ENCODE measurements around the gene SLC23A2. TPM values are rescaled to one million over a fixed set of nuclear protein-coding genes. Genes with fewer than 3 reads are reported as not detected.

SLC23A2 gene
- total RNA-seq, 1 donor, result 14.2 TPM

- no peak for TF ChIP-seq CTCF (IDR thresholded peaks at IDR 0.05; ENCODE audit: insufficient read depth, low read depth, low read length)
- H3K4me3 ChIP-seq (ENCODE audit: low read depth, low read length), result no peak overlapping the region
- DNase-seq (ENCODE audit: low read depth), result no peak
Measured at GRCh38 chr20:4936851-4937406, 64.4 kb downstream of the SLC23A2 start.

- H3K4me3 ChIP-seq (ENCODE audit: low read depth, low read length), result no peak overlapping the region
- no peak for DNase-seq (ENCODE audit: low read depth)
- TF ChIP-seq CTCF (IDR thresholded peaks at IDR 0.05; ENCODE audit: insufficient read depth, low read depth, low read length), result no peak
Measured at GRCh38 chr20:4936392-4936850, 64.9 kb downstream of the SLC23A2 start.

GRCh38 chr20:4932061-4932460 lies 69.2 kb downstream of the SLC23A2 start:
- H3K4me3 ChIP-seq (ENCODE audit: low read depth, low read length), result no peak overlapping the region
- no peak for TF ChIP-seq CTCF (IDR thresholded peaks at IDR 0.05; ENCODE audit: insufficient read depth, low read depth, low read length)
- peak; percentile 54 for DNase-seq (ENCODE audit: low read depth)

- DNase-seq (ENCODE audit: low read depth), result no peak
- TF ChIP-seq CTCF (IDR thresholded peaks at IDR 0.05; ENCODE audit: insufficient read depth, low read depth, low read length), result no peak
- no peak overlapping the region for H3K4me3 ChIP-seq (ENCODE audit: low read depth, low read length)
Measured at GRCh38 chr20:4929686-4930397, 71.5 kb downstream of the SLC23A2 start.

GRCh38 chr20:4926531-4927156 lies 74.7 kb downstream of the SLC23A2 start:
- peak; percentile 12 for DNase-seq (ENCODE audit: low read depth)
- TF ChIP-seq CTCF (IDR thresholded peaks at IDR 0.05; ENCODE audit: insufficient read depth, low read depth, low read length), result no peak
- H3K4me3 ChIP-seq (ENCODE audit: low read depth, low read length), result no peak overlapping the region

GRCh38 chr20:4925842-4926530 lies 75.3 kb downstream of the SLC23A2 start:
- H3K4me3 ChIP-seq (ENCODE audit: low read depth, low read length), result no peak overlapping the region
- no peak for TF ChIP-seq CTCF (IDR thresholded peaks at IDR 0.05; ENCODE audit: insufficient read depth, low read depth, low read length)
- DNase-seq (ENCODE audit: low read depth), result peak; percentile 88

Data from fibroblast of villous mesenchyme (primary cell).